Ovary (tissue), 9 donors: ENCODE measurements around the gene MAP2K7. TPM values are rescaled to one million over a fixed set of nuclear protein-coding genes. Genes with fewer than 3 reads are reported as not detected.

Source experiments
- DNase-seq, 5 donors: peaks; one replicate each; pipeline ENCODE4 v3.0.0-alpha.2; 2019 to 2020
- H3K27ac ChIP-seq, 2 donors: fragments of 200-600 bp; one replicate each; pipeline versions ENCODE4 v1.5.1 to v1.8.0; 2019 to 2022
- H3K27me3 ChIP-seq: fragments of 200-600 bp; one replicate; pipeline ENCODE4 v1.8.0; 2022
- H3K36me3 ChIP-seq: fragments of 200-600 bp; sonication (generic); one replicate; pipeline ENCODE4 v1.5.1; 2019
- H3K4me1 ChIP-seq: one replicate; pipeline ENCODE4 v1.8.1; 2013; ENCODE audit warnings: mild to moderate bottlenecking, moderate library complexity; ENCODE audit not compliant: insufficient read depth
- H3K4me3 ChIP-seq: fragments of 200-600 bp; sonication (generic); one replicate; pipeline ENCODE4 v1.5.1; 2017
- H3K9me3 ChIP-seq, 2 donors: fragments of 200-600 bp in 1 of 2; sonication (generic) in 1 of 2; one replicate each; pipeline versions ENCODE4 v1.5.1 to v1.8.1; 2013 to 2019; ENCODE audit warnings: mild to moderate bottlenecking in 1 of 2, moderate library complexity in 1 of 2
- EP300 ChIP-seq: sonication (generic); formaldehyde crosslinking; IDR thresholded peaks from one replicate; pipeline ENCODE4 v1.6.1; 2017; ENCODE audit warnings: antibody characterized with exemption
- POLR2A ChIP-seq: fragments of 450-650 bp; IDR thresholded peaks from one replicate; pipeline ENCODE4 v1.6.1; 2017; ENCODE audit warnings: antibody characterized with exemption, mild to moderate bottlenecking, moderate library complexity
- WGBS, 3 donors: extraction: QIAGEN DNeasy Blood & Tissue Kit in 1 of 3; methylation state at CpG; one replicate each; pipeline versions ENCODE4 v1.1.5 to v1.1.7; 2013 to 2017; 5-methylcytosine and 5-hydroxymethylcytosine counted together
- intact Hi-C, 4 donors: fragments of 100-400 bp; cut with DNase I; formaldehyde crosslinking; loops; one replicate each; pipeline versions ENCODE4 v1.11.0 to v1.15.1; 2022 to 2023
- polyA plus RNA-seq, 2 donors: library from polyadenylated mRNA; stranded (reverse); fragments of 200-250 nt in 1 of 2; fragments of 350-450 nt in 1 of 2; fragmentation: Illumina TruSeq in 1 of 2; extraction: RNeasy Lipid Tissue Mini Kit (QIAGEN cat#74804) in 1 of 2; gene quantifications; one replicate each; pipeline ENCODE4 v1.2.3, GENCODE V29; 2013 to 2014
- total RNA-seq, 7 donors: library from RNA; depleted of rRNA in 2 of 7; stranded (reverse); fragments of >200 nt in 2 of 7; fragmentation: NEBNext Ultra II Directional in 3 of 7; extraction: Animal tissue kit (Norgen Biotek cat#: 25700) in 3 of 7; gene quantifications; one replicate each; pipeline versions ENCODE4 v1.1.0 to v1.2.4, GENCODE V29; 2016 to 2023
- TF ChIP-seq, protein P1 (sequence below), 3 donors: fragments of 450-650 bp in 2 of 3; fragments of 200-600 bp in 1 of 3; IDR thresholded peaks; one replicate each; pipeline versions ENCODE4 v1.5.1 to v1.8.0; 2016 to 2022; ENCODE audit warnings: antibody characterized with exemption in 3 of 3, mild to moderate bottlenecking in 1 of 3
- donor health status: DM: no; HTN: no; CAD: no; lungs with moderate emphysema.
- donor health status: DM: no; HTN: no; CAD: no.
- donor health status: Bipolar disorder and iron deficiency.
- donor health status: DM: yes; HTN: yes; CAD: no.
- donor health status: DM: no; HTN: no; CAD: no.
- donor health status: DM: yes; HTN: yes; CAD: no.

Gene MAP2K7
- total and polyA plus RNA-seq, 9 donors, result 6.3 to 35.5 (median 26.3) TPM

DNA sequence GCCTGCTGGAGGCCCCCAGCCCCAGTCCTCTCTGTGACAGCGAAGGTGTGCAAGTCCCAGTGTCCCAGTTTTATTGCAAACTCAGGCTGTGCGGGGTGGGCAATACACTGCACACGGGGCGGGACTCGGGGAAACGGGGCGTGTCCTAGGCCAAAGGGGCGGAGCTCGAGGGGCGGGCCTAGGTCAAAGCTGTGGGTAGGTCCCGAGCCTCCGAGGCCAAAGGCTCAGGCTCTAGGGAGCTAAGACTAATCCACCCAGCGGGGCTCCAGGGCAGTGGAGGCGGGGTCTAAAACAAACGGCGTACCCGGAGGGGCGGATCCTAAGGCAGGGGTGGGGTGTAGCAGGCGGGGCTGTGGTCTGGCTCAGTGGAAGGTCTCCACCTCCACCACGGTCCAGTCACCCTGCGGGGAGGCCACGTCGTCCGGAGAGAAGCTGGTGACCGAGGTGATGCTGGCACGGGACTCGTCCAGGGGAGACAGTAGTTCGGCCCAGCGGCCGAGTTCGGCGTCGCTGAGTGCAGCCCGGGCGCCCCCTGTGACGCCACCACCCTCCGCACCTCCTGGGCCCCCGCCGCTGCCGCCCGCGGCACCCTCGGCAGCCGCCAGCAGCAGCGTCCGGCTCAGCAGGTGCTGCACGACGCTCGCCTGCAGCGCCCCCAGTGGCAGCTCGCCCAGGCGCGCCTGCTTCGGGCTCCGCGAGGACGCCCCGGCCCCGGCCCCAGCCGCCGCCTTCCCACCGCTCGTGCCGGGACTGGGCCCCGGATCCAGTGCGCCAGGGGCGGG, 34.8 kb upstream of the MAP2K7 start:
- Histone ChIP-seq H3K27ac (peak overlapping the region in 1 of 2 donors; percentile 76), H3K36me3 (no peaks in the 10 kb centered on the region), H3K4me1 (peaks cover 9% of the 10 kb centered on the region), H3K27me3 (no peaks in the 10 kb centered on the region), H3K4me3 (peak overlapping the region; percentile 47), H3K9me3 (no peaks in the 10 kb centered on the region)
- TF ChIP-seq EP300, result no peak
- TF ChIP-seq, protein P1, sequence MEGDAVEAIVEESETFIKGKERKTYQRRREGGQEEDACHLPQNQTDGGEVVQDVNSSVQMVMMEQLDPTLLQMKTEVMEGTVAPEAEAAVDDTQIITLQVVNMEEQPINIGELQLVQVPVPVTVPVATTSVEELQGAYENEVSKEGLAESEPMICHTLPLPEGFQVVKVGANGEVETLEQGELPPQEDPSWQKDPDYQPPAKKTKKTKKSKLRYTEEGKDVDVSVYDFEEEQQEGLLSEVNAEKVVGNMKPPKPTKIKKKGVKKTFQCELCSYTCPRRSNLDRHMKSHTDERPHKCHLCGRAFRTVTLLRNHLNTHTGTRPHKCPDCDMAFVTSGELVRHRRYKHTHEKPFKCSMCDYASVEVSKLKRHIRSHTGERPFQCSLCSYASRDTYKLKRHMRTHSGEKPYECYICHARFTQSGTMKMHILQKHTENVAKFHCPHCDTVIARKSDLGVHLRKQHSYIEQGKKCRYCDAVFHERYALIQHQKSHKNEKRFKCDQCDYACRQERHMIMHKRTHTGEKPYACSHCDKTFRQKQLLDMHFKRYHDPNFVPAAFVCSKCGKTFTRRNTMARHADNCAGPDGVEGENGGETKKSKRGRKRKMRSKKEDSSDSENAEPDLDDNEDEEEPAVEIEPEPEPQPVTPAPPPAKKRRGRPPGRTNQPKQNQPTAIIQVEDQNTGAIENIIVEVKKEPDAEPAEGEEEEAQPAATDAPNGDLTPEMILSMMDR (IDR thresholded peaks at IDR 0.05), result peak; percentile 75 to 93 (median 91)
- WGBS, 3 donors, result 1 to 8% (median 4%) methylated on average over 14 to 67 of the region's 67 CpGs
- peak; percentile 78 to 89 (median 83) for DNase-seq
- intact Hi-C loops, result no loop called here

DNA sequence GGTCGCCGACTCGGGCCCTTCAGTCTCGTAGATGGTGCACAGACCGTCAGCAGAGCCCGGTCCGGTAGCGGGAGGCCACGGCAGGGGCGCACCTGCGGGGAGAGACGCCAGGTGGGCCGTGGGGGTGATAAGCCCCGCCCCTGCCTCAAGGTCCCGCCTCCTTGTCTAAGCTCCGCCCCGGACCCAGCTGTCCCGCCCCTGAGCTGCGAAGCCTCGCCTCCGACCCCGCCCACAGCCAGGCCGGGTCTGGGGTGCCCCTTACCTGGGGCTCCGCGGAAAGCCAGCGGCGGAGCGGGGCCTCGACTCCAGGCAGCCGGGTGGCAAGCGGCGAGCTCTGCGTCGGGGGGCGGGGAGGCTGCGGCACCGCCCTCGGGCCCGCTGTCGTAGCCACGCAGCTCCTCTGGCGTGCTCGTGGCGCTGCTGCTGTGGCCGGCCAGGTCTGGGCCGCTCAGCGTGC, 34.2 kb upstream of the MAP2K7 start:
- no peak for TF ChIP-seq POLR2A
- TF ChIP-seq, protein P1 (IDR thresholded peaks at IDR 0.05), result no peak
- TF ChIP-seq EP300, result no peak
- no peaks in the 10 kb centered on the region for H3K9me3 ChIP-seq
- 1 to 3% (median 2%) methylated on average over 7 to 47 of the region's 47 CpGs for WGBS, 3 donors
- peak overlapping the region in 1 of 2 donors; percentile 76 for H3K27ac ChIP-seq
- intact Hi-C loops, result no loop called here
- no peaks in the 10 kb centered on the region for H3K27me3 ChIP-seq
- H3K36me3 ChIP-seq, result no peaks in the 10 kb centered on the region
- peak; percentile 79 to 91 (median 88) for DNase-seq
- H3K4me3 ChIP-seq, result peak overlapping the region; percentile 47
- peaks cover 9% of the 10 kb centered on the region for H3K4me1 ChIP-seq

DNA sequence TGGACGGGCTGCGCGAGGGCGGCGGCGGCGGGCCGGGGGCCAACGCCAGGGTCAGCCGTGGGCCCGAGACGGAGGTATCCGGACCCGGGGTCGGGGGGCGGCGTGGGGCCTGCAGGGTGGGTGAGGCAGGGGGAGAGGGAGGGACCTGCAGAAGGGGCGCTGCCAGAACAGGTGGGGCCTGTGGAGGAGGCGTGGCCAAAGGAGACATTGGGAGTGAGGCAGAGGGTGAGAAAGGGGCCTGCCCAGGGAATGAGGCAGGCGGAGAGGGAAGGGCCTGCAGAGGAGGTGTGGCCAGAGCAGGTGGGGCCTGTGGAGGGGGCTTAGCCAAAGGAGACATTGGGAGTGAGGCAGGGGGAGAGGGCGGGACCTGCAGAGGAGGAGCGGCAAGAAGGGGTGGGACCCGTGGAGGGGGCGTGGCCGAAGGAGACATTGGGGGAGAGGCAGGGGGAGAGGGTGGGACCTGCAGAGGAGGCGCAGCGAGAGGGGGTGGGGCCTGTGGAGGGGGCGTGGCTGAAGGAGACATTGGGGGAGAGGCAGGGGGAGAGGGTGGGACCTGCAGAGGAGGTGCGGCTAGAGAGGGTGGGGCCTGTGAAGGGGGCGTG, 33.7 kb upstream of the MAP2K7 start:
- Histone ChIP-seq H3K4me3 (peak overlapping the region; percentile 47), H3K4me1 (peaks cover 9% of the 10 kb centered on the region), H3K27me3 (no peaks in the 10 kb centered on the region), H3K27ac (peak overlapping the region in 1 of 2 donors; percentile 76), H3K36me3 (no peaks in the 10 kb centered on the region), H3K9me3 (no peaks in the 10 kb centered on the region)
- DNase-seq, result peak; percentile 78 to 93 (median 86)
- no peak for TF ChIP-seq POLR2A
- no peak for TF ChIP-seq EP300
- TF ChIP-seq, protein P1 (IDR thresholded peaks at IDR 0.05), result no peak
- intact Hi-C loops, result no loop called here
- 6 to 17% (median 9%) methylated on average over 24 to 30 of the region's 30 CpGs for WGBS, 3 donors

DNA sequence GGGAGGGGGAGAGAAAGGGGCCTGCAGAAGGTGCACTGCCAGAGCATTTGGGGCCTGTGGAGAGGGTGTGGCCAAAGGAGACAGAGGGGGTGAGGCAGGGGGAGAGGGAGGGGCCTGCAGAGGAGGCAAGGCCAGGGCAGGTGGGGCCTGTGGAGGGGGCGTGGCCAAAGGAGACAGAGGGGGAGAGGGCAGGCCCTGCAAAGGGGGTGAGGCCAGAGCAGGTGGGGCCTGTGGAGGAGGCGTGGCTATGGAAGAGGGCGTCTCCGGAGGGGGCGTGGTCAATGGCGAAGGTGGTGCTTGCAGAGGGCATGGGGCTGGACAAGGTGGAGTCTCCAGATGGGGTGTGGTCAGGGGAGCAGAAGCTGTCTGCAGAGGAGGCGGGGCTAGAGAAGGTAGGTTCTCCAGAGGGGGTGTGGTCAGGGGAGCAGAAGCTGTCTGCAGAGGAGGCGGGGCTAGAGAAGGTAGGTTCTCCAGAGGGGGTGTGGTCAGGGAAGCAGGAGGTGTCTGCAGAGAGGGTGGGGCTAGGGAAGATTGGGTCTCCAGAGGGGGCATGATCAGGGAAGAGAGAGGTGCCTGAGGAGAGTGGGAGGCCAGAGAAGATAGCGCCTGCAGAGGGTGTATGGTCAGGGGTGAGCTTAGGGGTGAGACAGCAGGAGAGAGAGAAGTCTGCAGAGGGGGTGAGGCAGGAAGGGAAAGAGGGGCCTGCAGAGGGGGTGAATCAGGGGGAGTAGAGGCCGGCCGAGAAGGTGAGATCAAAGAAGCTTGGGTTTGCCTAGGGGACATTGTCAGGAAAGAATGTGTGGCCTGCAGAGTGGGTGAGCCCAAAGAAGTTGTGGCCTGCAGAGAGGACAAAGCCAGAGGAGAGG, 32.9 kb upstream of the MAP2K7 start:
- Histone ChIP-seq H3K4me3 (no peak overlapping the region), H3K27me3 (no peaks in the 10 kb centered on the region), H3K4me1 (peaks cover 9% of the 10 kb centered on the region), H3K36me3 (no peaks in the 10 kb centered on the region), H3K9me3 (no peaks in the 10 kb centered on the region), H3K27ac (no peak overlapping the region)
- no peak for TF ChIP-seq POLR2A
- no peak for TF ChIP-seq EP300
- TF ChIP-seq, protein P1 (IDR thresholded peaks at IDR 0.05), result no peak
- 41 to 45% (median 41%) methylated on average over 11 of the region's 11 CpGs for WGBS, 3 donors
- peak; percentile 66 to 90 (median 84) for DNase-seq
- intact Hi-C loops, result no loop called here
